GM19025 (cell line): ENCODE data around the gene TBC1D16.
"Not testable (repeated sequence)": the region's sequence is repeated elsewhere in the genome, so short reads cannot be mapped to it uniquely, and the experiment has no call there.

Source experiments
- ATAC-seq: cut with Tn5 transposase; IDR thresholded peaks from one replicate; pipeline ENCODE4 v1.9.1; 2021; ENCODE audit warnings: mild to moderate bottlenecking, low read depth, moderate library complexity; ENCODE audit not compliant: unreplicated experiment

The TBC1D16 gene

GRCh38 chr17:79977708-79978547 lies 57.7 kb downstream of the TBC1D16 start:
- ATAC-seq, result no peak

GRCh38 chr17:79977161-79977631 lies 58.5 kb downstream of the TBC1D16 start:
- ATAC-seq, result no peak

- no peak for ATAC-seq
Observed at GRCh38 chr17:79976451-79976850, 59.2 kb downstream of the TBC1D16 start.

- ATAC-seq, result no peak
Observed at GRCh38 chr17:79975498-79976134, 60.1 kb downstream of the TBC1D16 start.

GRCh38 chr17:79974566-79975497 lies 60.8 kb downstream of the TBC1D16 start:
- ATAC-seq, result no peak

GRCh38 chr17:79971651-79972050 lies 64.0 kb downstream of the TBC1D16 start:
- no peak for ATAC-seq

GRCh38 chr17:79970576-79971068 lies 65.0 kb downstream of the TBC1D16 start:
- ATAC-seq, result no peak

GRCh38 chr17:79969906-79970305 lies 65.8 kb downstream of the TBC1D16 start:
- ATAC-seq, result no peak

GRCh38 chr17:79968116-79968515 lies 67.6 kb downstream of the TBC1D16 start:
- no peak for ATAC-seq

- no peak for ATAC-seq
Observed at GRCh38 chr17:79966681-79967080, 69.0 kb downstream of the TBC1D16 start.

- ATAC-seq, result no peak
Observed at GRCh38 chr17:79965806-79966205, 69.9 kb downstream of the TBC1D16 start.

- not testable (repeated sequence) for ATAC-seq
Observed at GRCh38 chr17:79962467-79962866, 73.2 kb downstream of the TBC1D16 start.

GRCh38 chr17:79961567-79961966 lies 74.1 kb downstream of the TBC1D16 start:
- not testable (repeated sequence) for ATAC-seq

GRCh38 chr17:79960788-79961522 lies 74.7 kb downstream of the TBC1D16 start:
- ATAC-seq, result no peak

GRCh38 chr17:79959042-79959441 lies 76.6 kb downstream of the TBC1D16 start:
- no peak for ATAC-seq

- no peak for ATAC-seq
Observed at GRCh38 chr17:79956853-79957252, 78.8 kb downstream of the TBC1D16 start.

GRCh38 chr17:79956441-79956735 lies 79.3 kb downstream of the TBC1D16 start:
- ATAC-seq, result not testable (repeated sequence)

GRCh38 chr17:79955691-79956440 lies 79.8 kb downstream of the TBC1D16 start:
- ATAC-seq, result no peak

GRCh38 chr17:79955167-79955549 lies 80.5 kb downstream of the TBC1D16 start:
- no peak for ATAC-seq
